OCI-LY3 (cell line): ENCODE data around the gene PDE9A.

Experiments
- H2AFZ ChIP-seq: fragments of 200-600, 300-600 bp; shearing (Covaris generic); 2 replicates; pipeline ENCODE4 v1.6.0; 2014; ENCODE audit warnings: antibody characterized with exemption, low read depth, low read length
- H3K27ac ChIP-seq: fragments of 200-600, 300-600 bp; sonication (generic); 2 replicates; pipeline ENCODE4 v1.5.1; 2014; ENCODE audit warnings: mild to moderate bottlenecking, low read length, moderate library complexity, mixed read lengths
- H3K27me3 ChIP-seq: fragments of 200-600, 300-600 bp; sonication (generic); 2 replicates; pipeline ENCODE4 v1.6.1; 2014; ENCODE audit warnings: low read depth, low read length, mixed read lengths
- H3K36me3 ChIP-seq: fragments of 200-600, 300-600 bp; sonication (generic); replicated peaks from 2 replicates; pipeline ENCODE3; 2014; ENCODE audit warnings: low read depth, low read length, mixed read lengths
- H3K4me1 ChIP-seq: fragments of 300-600, 200-600 bp; sonication (generic); 2 replicates; pipeline ENCODE4 v1.6.1; 2014; ENCODE audit warnings: low read length, mixed read lengths
- H3K4me2 ChIP-seq: fragments of 200-600, 300-600 bp; sonication (generic); 2 replicates; pipeline ENCODE4 v1.6.1; 2014; ENCODE audit warnings: low read length, mixed read lengths
- H3K4me3 ChIP-seq: fragments of 300-600, 200-600 bp; sonication (generic); 2 replicates; pipeline ENCODE4 v1.5.1; 2014; ENCODE audit warnings: antibody characterized with exemption, mild to moderate bottlenecking, low read length, moderate library complexity
- H3K79me2 ChIP-seq: fragments of 300-600, 200-600 bp; shearing (Covaris generic); 2 replicates; pipeline ENCODE4 v1.6.1; 2014; ENCODE audit warnings: mild to moderate bottlenecking, low read length, mixed read lengths
- H3K9ac ChIP-seq: fragments of 300-600, 200-600 bp; shearing (Covaris generic); 2 replicates; pipeline ENCODE4 v1.6.0; 2014; ENCODE audit warnings: mild to moderate bottlenecking, low read length, moderate library complexity
- H3K9me3 ChIP-seq: fragments of 200-600, 300-600 bp; shearing (Covaris generic); 2 replicates; pipeline ENCODE4 v1.6.1; 2014; ENCODE audit warnings: low read length, mixed read lengths; ENCODE audit not compliant: insufficient read depth
- H4K20me1 ChIP-seq: fragments of 200-600, 300-600 bp; sonication (generic); 2 replicates; pipeline ENCODE4 v1.6.1; 2016; ENCODE audit warnings: low read length, mixed read lengths; ENCODE audit not compliant: insufficient read depth
- EZH2phosphoT487 ChIP-seq: fragments of 200-600 bp; shearing (Covaris generic); IDR thresholded peaks from 2 replicates; pipeline ENCODE4 v1.6.1; 2018; ENCODE audit warnings: antibody characterized with exemption, mixed run types, low read depth
- TF ChIP-seq, protein P1 (sequence below): fragments of 200-600, 300-600 bp; sonication (generic); IDR thresholded peaks from 2 replicates; pipeline ENCODE4 v1.5.1; 2014; ENCODE audit warnings: antibody characterized with exemption, low read length, low read depth

The PDE9A gene

DNA sequence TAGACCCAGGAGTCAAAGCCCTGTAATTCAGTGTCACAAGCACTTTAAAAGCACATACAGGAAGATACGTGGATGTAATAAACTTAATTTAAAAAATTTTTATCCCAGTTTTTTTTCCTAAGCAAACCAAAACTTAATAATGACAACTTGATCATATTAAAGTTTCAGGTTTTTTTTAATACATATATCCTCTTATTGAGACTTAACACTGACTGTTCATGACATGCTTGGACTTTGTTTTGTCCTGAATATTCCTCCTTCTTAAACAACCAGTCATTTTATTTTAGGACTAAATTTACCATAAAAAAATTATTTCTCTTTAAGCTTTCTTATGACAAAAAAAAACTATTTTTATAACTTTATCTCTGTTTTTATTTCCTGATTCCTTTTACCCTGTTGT lies 161.8 kb downstream of the PDE9A start:
- Histone ChIP-seq H3K4me2 (no peak overlapping the region), H3K27ac (no peak overlapping the region), H4K20me1 (no peaks in the 10 kb centered on the region), H2AFZ (no peak overlapping the region), H3K9me3 (peaks cover 8% of the 10 kb centered on the region; the same call in 1 of the 2 replicates), H3K27me3 (no peaks in the 10 kb centered on the region), H3K4me1 (no peaks in the 10 kb centered on the region), H3K79me2 (no peaks in the 10 kb centered on the region), H3K36me3 (no peaks in the 10 kb centered on the region), H3K9ac (no peak overlapping the region), H3K4me3 (no peak overlapping the region)
- TF ChIP-seq, protein P1, sequence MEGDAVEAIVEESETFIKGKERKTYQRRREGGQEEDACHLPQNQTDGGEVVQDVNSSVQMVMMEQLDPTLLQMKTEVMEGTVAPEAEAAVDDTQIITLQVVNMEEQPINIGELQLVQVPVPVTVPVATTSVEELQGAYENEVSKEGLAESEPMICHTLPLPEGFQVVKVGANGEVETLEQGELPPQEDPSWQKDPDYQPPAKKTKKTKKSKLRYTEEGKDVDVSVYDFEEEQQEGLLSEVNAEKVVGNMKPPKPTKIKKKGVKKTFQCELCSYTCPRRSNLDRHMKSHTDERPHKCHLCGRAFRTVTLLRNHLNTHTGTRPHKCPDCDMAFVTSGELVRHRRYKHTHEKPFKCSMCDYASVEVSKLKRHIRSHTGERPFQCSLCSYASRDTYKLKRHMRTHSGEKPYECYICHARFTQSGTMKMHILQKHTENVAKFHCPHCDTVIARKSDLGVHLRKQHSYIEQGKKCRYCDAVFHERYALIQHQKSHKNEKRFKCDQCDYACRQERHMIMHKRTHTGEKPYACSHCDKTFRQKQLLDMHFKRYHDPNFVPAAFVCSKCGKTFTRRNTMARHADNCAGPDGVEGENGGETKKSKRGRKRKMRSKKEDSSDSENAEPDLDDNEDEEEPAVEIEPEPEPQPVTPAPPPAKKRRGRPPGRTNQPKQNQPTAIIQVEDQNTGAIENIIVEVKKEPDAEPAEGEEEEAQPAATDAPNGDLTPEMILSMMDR, result no peak
- no peak for TF ChIP-seq EZH2phosphoT487

DNA sequence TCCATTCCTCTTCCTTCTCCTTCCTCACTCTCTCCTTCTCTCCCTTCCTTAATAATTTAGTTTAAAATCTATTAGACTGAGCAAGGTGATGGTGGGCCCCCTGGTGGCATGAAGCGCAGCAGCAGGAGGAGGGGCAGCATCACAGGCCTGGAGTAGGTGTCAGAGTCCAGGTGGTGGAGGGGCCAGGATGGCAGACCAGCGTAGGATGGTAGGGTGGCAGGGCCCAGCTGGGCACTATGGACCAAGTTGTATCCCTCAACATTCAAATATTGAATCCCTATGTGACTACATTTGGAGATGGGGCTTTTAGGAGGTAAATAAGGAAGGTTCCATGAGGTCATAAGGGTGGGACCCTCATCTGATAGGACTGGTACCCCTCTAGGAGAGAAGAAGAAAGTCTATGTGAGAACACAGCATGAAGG lies 164.9 kb downstream of the PDE9A start:
- H3K4me2 ChIP-seq, result no peak overlapping the region
- H3K36me3 ChIP-seq, result no peaks in the 10 kb centered on the region
- no peak overlapping the region for H3K9ac ChIP-seq
- peaks cover 17% of the 10 kb centered on the region for H3K27me3 ChIP-seq
- TF ChIP-seq EZH2phosphoT487, result no peak
- TF ChIP-seq, protein P1, result peak; percentile 66
- H3K4me3 ChIP-seq, result no peak overlapping the region
- H4K20me1 ChIP-seq, result no peaks in the 10 kb centered on the region
- peaks cover 8% of the 10 kb centered on the region; the same call in 1 of the 2 replicates for H3K9me3 ChIP-seq
- no peaks in the 10 kb centered on the region for H3K79me2 ChIP-seq
- H3K4me1 ChIP-seq, result no peaks in the 10 kb centered on the region
- H2AFZ ChIP-seq, result no peak overlapping the region
- no peak overlapping the region for H3K27ac ChIP-seq

DNA sequence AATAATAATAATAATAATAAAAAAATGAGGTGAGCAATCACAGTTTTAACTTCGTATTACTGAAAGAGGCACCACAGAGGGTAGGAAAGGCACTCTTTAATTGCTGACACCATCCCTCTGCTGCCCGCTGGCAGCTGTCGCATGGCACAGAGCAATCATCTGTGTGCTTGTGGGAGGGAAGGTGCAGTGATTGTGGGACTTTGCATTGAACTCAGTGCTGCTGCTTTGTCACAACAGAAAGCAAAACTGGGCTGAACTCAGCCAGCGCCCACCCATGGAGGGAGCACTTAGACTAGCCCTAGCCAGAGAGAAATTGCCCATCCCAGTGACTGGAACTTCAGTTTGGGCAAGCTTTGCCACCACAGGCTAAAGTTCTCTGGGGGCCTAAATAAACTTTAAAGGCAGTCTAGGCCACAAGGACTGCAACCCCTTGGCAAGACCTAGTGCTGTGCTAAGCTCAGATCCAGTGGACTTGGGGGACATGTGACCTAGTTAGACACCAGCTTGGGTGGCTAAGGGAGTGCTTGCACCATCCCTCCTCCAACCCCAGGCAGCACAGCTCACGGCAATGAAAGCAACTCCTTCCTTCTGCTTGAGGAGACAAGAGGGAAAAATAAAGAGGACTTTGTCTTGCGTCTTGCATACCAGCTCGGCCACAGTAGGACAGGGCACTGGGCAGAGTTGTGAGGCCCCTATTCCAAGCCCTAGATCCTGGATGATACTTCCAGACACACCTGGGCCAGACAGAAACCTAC lies 166.6 kb downstream of the PDE9A start:
- TF ChIP-seq, protein P1, result no peak
- Histone ChIP-seq H3K27me3 (peaks cover 22% of the 10 kb centered on the region), H3K79me2 (no peaks in the 10 kb centered on the region), H3K9me3 (peaks cover 5% of the 10 kb centered on the region; the same call in 1 of the 2 replicates), H3K4me3 (no peak overlapping the region), H3K9ac (no peak overlapping the region), H3K36me3 (no peaks in the 10 kb centered on the region), H4K20me1 (no peaks in the 10 kb centered on the region), H3K27ac (no peak overlapping the region), H3K4me2 (no peak overlapping the region), H3K4me1 (no peaks in the 10 kb centered on the region), H2AFZ (no peak overlapping the region)

DNA sequence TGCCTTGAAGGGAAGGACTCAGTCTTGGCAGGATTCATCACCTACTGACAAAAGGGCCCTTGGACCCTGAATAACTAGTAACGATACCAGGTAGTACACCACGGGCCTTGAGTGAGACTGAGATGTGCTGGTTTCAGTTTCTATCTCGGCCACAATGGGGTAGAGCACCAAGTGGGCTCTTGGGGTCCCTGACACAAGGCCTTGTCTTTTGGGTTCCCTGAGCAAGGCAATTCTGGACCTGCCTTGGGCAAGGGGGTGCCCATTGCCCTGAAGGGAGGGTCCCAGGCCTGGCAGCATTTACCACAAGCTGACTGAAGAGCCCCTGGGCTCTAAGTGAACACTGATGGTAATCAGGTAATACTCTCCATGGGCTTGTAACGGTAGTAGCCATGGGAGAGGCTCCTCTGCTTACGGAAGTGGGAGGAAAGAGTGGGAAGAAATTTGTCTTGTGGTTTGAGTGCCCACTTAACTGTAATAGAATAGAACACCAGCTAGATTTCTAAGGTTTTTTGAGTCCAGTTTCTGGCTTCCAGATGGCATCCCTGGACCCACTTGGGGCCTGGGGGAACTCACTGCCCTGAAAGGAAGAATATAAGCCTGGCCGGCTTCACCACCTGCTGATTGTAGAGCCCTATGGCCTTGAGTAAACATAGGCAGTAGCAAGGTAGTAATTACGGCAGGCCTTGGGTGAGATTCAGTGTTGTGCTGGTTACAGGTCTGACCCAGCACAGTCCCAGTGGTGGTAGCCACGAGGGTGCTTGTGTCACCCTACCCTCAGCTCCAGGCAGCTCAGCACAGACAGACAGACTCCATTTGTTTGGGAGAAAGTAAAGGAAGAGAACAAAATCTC lies 167.4 kb downstream of the PDE9A start:
- Histone ChIP-seq H3K4me1 (no peaks in the 10 kb centered on the region), H3K36me3 (no peaks in the 10 kb centered on the region), H2AFZ (no peak overlapping the region), H4K20me1 (no peaks in the 10 kb centered on the region), H3K27me3 (peaks cover 29% of the 10 kb centered on the region), H3K9me3 (peaks cover 5% of the 10 kb centered on the region; the same call in 1 of the 2 replicates), H3K9ac (no peak overlapping the region), H3K4me2 (no peak overlapping the region), H3K79me2 (no peaks in the 10 kb centered on the region), H3K27ac (no peak overlapping the region), H3K4me3 (no peak overlapping the region)
- no peak for TF ChIP-seq EZH2phosphoT487
- TF ChIP-seq, protein P1, result no peak
